IMR-90 (cell line): Measurements from ENCODE around the gene MMP10.

Source experiments
- BHLHE40 ChIP-seq: fragments of 150-350 bp; IDR thresholded peaks from 2 replicates; pipeline ENCODE4 v1.6.1; 2016; ENCODE audit warnings: mild to moderate bottlenecking, low read depth, low read length
- CEBPB ChIP-seq: IDR thresholded peaks from 2 replicates; pipeline ENCODE4 v1.6.1; 2012; ENCODE audit warnings: low read depth, low read length, improper control_type of control experiment
- CHD1 ChIP-seq: IDR thresholded peaks from 2 replicates; pipeline ENCODE4 v1.6.1; 2012; ENCODE audit warnings: low read depth, low read length, improper control_type of control experiment
- CTCF ChIP-seq: conservative IDR thresholded peaks from 2 replicates; pipeline ENCODE4 v1.5.1; 2012; ENCODE audit warnings: mild to moderate bottlenecking, low read depth, low read length, improper control_type of control experiment
- ELK1 ChIP-seq: fragments of 150-350 bp; IDR thresholded peaks from 2 replicates; pipeline ENCODE4 v1.6.1; 2016; ENCODE audit warnings: low read depth, mild to moderate bottlenecking, low read length, moderate library complexity, borderline replicate concordance
- MAZ ChIP-seq: IDR thresholded peaks from 2 replicates; pipeline ENCODE4 v1.6.1; 2012; ENCODE audit warnings: low read depth, mild to moderate bottlenecking, low read length, improper control_type of control experiment, moderate library complexity, borderline replicate concordance
- MXI1 ChIP-seq: IDR thresholded peaks from 2 replicates; pipeline ENCODE4 v1.6.1; 2012; ENCODE audit warnings: low read depth, mild to moderate bottlenecking, low read length, moderate library complexity, borderline replicate concordance
- NFE2L2 ChIP-seq: fragments of 150-350 bp; IDR thresholded peaks from 2 replicates; pipeline ENCODE4 v1.6.1; 2016; ENCODE audit warnings: low read depth, mild to moderate bottlenecking, low read length
- POLR2A ChIP-seq: IDR thresholded peaks from 2 replicates; pipeline ENCODE4 v1.6.1; 2012; ENCODE audit warnings: mild to moderate bottlenecking, low read depth, low read length
- RAD21 ChIP-seq: IDR thresholded peaks from 2 replicates; pipeline ENCODE4 v1.6.1; 2012; ENCODE audit warnings: low read length, improper control_type of control experiment
- RCOR1 ChIP-seq: IDR thresholded peaks from 2 replicates; pipeline ENCODE4 v1.6.1; 2012; ENCODE audit warnings: mild to moderate bottlenecking, low read length, improper control_type of control experiment; ENCODE audit not compliant: insufficient replicate concordance
- RFX5 ChIP-seq: IDR thresholded peaks from 2 replicates; pipeline ENCODE4 v1.8.0; 2012; ENCODE audit warnings: low read depth, mild to moderate bottlenecking, low read length, moderate library complexity
- SMC3 ChIP-seq: fragments of 150-350 bp; IDR thresholded peaks from 2 replicates; pipeline ENCODE4 v1.6.1; 2016; ENCODE audit warnings: low read depth, mild to moderate bottlenecking, antibody characterized with exemption, low read length, moderate library complexity
- USF2 ChIP-seq: fragments of 150-350 bp; IDR thresholded peaks from 2 replicates; pipeline ENCODE4 v1.6.1; 2017; ENCODE audit warnings: mild to moderate bottlenecking, antibody characterized with exemption, low read length, low read depth

- no peak for TF ChIP-seq CTCF
- TF ChIP-seq POLR2A: no peak
- TF ChIP-seq RFX5: no peak
- TF ChIP-seq USF2: no peak
- no peak for TF ChIP-seq CEBPB
- TF ChIP-seq RAD21: no peak
- no peak for TF ChIP-seq MXI1
- TF ChIP-seq BHLHE40: no peak
- TF ChIP-seq SMC3: no peak
- TF ChIP-seq RCOR1: no peak
- TF ChIP-seq MAZ: no peak
- no peak for TF ChIP-seq NFE2L2
- TF ChIP-seq CHD1: no peak
- TF ChIP-seq ELK1: no peak
These were observed 9.1 kb downstream of the MMP10 start for GRCh38 chr11:102771351-102771750.
